Right hindlimb (tissue), 1 donor: ENCODE results near the gene CLEC12A.
A peak's percentile ranks its signal among the peaks of the same experiment; 100 is the strongest.
"Not testable (repeated sequence)": the region's sequence is repeated elsewhere in the genome, so short reads cannot be mapped to it uniquely, and the experiment has no call there.

Experiments used
- DNase-seq: peaks from one replicate; pipeline ENCODE4 v3.0.0-alpha.2; 2018

The CLEC12A gene

GRCh38 chr12:9971181-9971580, at the start of gene CLEC12A:
CLEC12A (plus strand) TSS chr12:9971409; CDS start chr12:9971597, 188 bp downstream.
- DNase-seq: no peak

GRCh38 chr12:9922429-9922828, 48.8 kb upstream of the CLEC12A start:
- DNase-seq: no peak

- DNase-seq: no peak
Measured at GRCh38 chr12:9925705-9926393, 45.4 kb upstream of the CLEC12A start.

GRCh38 chr12:9926876-9927275, 44.3 kb upstream of the CLEC12A start:
- DNase-seq: no peak

- no peak for DNase-seq
Measured at GRCh38 chr12:9928607-9929006, 42.6 kb upstream of the CLEC12A start.

GRCh38 chr12:9931245-9931644, 40.0 kb upstream of the CLEC12A start:
- no peak for DNase-seq

GRCh38 chr12:9932270-9932669, 38.9 kb upstream of the CLEC12A start, which contains the start of gene CLEC2A:
CLEC2A (minus strand) TSS chr12:9932370; CDS start chr12:9932329, 41 bp downstream.
- DNase-seq: no peak

- no peak for DNase-seq
Measured at GRCh38 chr12:9933958-9934357, 37.3 kb upstream of the CLEC12A start.

- no peak for DNase-seq
Measured at GRCh38 chr12:9935026-9935425, 36.2 kb upstream of the CLEC12A start.

GRCh38 chr12:9936591-9936990, 34.6 kb upstream of the CLEC12A start:
- no peak for DNase-seq

GRCh38 chr12:9940375-9940774, 30.8 kb upstream of the CLEC12A start:
- no peak for DNase-seq

GRCh38 chr12:9941838-9942237, 29.4 kb upstream of the CLEC12A start:
- DNase-seq: no peak

GRCh38 chr12:9943240-9943639, 28.0 kb upstream of the CLEC12A start:
- DNase-seq: peak; percentile 31

GRCh38 chr12:9944391-9944790, 26.8 kb upstream of the CLEC12A start:
- DNase-seq: no peak

GRCh38 chr12:9947674-9948073, 23.5 kb upstream of the CLEC12A start:
- no peak for DNase-seq

GRCh38 chr12:9948606-9949296, 22.5 kb upstream of the CLEC12A start:
- no peak for DNase-seq

- no peak for DNase-seq
Measured at GRCh38 chr12:9951026-9951675, 20.1 kb upstream of the CLEC12A start.

GRCh38 chr12:9952954-9953729, 18.1 kb upstream of the CLEC12A start:
- not testable (repeated sequence) for DNase-seq

GRCh38 chr12:9957834-9958233, 13.4 kb upstream of the CLEC12A start:
- DNase-seq: no peak

- no peak for DNase-seq
Measured at GRCh38 chr12:9960590-9960989, 10.6 kb upstream of the CLEC12A start.

- no peak for DNase-seq
Measured at GRCh38 chr12:9961106-9961505, 10.1 kb upstream of the CLEC12A start.

- no peak for DNase-seq
Measured at GRCh38 chr12:9961901-9962300, 9.3 kb upstream of the CLEC12A start.

GRCh38 chr12:9969673-9970072, 1.5 kb upstream of the CLEC12A start:
- no peak for DNase-seq
